ENCODE results near the gene ZFYVE1. TPM values are rescaled to one million over a fixed set of nuclear protein-coding genes. Genes with fewer than 3 reads are reported as not detected.

Gene ZFYVE1
- total and polyA plus RNA-seq, 10 of the 15 experiments (the other 5 are each of a cell fraction or from before 2014, with no cell fraction given) = 1.2 to 13.3 (median 6.4) TPM

DNA sequence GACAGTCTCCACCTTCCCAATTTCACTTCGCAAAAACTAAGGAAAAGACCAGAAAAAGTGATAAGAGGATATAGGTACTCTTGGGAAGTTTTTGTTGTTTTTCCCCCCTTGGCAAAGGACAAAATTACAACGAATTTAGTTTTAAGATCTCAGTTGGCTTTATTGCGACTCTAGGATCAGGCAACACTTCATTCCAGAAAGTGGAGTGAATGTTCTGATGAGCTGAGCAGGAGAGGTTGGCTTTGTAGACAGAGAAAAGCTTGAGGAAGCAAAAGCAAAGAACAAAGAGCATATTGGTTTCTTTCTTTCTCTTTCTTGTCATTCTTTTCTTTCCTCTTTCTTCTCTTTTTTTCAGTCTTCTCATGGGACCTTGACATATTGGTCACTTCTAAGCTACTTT lies 640 bp upstream of the ZFYVE1 start:
- FAIRE-seq = no peak
- RAD21 ChIA-PET (ENCODE audit: unreplicated experiment) = interaction anchor here (0.9 to 2.6 kb wide), 5 partner anchors 14 to 115 kb away, joined by 3 to 14 read pairs (median 4); partner anchors contain the start of gene RBM25
- POLR2A ChIA-PET = interaction anchor here (0.8 to 4.3 kb wide), 7 partner anchors 9 to 108 kb away, joined by 4 to 26 read pairs (median 5); partner anchors contain the start of gene RBM25
- TF ChIP-seq, protein P1, sequence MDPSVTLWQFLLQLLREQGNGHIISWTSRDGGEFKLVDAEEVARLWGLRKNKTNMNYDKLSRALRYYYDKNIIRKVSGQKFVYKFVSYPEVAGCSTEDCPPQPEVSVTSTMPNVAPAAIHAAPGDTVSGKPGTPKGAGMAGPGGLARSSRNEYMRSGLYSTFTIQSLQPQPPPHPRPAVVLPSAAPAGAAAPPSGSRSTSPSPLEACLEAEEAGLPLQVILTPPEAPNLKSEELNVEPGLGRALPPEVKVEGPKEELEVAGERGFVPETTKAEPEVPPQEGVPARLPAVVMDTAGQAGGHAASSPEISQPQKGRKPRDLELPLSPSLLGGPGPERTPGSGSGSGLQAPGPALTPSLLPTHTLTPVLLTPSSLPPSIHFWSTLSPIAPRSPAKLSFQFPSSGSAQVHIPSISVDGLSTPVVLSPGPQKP (IDR thresholded peaks at IDR 0.05; ENCODE audit: low read depth, low read length) = no peak
- no peak for TF ChIP-seq TBL1XR1 (IDR thresholded peaks at IDR 0.05; ENCODE audit: low read depth, low read length)
- TF ChIP-seq, protein P2, sequence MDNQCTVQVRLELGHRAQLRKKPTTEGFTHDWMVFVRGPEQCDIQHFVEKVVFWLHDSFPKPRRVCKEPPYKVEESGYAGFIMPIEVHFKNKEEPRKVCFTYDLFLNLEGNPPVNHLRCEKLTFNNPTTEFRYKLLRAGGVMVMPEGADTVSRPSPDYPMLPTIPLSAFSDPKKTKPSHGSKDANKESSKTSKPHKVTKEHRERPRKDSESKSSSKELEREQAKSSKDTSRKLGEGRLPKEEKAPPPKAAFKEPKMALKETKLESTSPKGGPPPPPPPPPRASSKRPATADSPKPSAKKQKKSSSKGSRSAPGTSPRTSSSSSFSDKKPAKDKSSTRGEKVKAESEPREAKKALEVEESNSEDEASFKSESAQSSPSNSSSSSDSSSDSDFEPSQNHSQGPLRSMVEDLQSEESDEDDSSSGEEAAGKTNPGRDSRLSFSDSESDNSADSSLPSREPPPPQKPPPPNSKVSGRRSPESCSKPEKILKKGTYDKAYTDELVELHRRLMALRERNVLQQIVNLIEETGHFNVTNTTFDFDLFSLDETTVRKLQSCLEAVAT (IDR thresholded peaks at IDR 0.05) = peak; percentile 42
- no peak for TF ChIP-seq HDGF (IDR thresholded peaks at IDR 0.05)
- TF ChIP-seq, protein P3, sequence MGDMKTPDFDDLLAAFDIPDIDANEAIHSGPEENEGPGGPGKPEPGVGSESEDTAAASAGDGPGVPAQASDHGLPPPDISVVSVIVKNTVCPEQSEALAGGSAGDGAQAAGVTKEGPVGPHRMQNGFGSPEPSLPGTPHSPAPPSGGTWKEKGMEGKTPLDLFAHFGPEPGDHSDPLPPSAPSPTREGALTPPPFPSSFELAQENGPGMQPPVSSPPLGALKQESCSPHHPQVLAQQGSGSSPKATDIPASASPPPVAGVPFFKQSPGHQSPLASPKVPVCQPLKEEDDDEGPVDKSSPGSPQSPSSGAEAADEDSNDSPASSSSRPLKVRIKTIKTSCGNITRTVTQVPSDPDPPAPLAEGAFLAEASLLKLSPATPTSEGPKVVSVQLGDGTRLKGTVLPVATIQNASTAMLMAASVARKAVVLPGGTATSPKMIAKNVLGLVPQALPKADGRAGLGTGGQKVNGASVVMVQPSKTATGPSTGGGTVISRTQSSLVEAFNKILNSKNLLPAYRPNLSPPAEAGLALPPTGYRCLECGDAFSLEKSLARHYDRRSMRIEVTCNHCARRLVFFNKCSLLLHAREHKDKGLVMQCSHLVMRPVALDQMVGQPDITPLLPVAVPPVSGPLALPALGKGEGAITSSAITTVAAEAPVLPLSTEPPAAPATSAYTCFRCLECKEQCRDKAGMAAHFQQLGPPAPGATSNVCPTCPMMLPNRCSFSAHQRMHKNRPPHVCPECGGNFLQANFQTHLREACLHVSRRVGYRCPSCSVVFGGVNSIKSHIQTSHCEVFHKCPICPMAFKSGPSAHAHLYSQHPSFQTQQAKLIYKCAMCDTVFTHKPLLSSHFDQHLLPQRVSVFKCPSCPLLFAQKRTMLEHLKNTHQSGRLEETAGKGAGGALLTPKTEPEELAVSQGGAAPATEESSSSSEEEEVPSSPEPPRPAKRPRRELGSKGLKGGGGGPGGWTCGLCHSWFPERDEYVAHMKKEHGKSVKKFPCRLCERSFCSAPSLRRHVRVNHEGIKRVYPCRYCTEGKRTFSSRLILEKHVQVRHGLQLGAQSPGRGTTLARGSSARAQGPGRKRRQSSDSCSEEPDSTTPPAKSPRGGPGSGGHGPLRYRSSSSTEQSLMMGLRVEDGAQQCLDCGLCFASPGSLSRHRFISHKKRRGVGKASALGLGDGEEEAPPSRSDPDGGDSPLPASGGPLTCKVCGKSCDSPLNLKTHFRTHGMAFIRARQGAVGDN (IDR thresholded peaks at IDR 0.05) = 0 out of 2 replicates have a peak, but pooled peaks have one; percentile 6
- no peak for TF ChIP-seq DPF2 (IDR thresholded peaks at IDR 0.05)
- TF ChIP-seq CHD2 (IDR thresholded peaks at IDR 0.05; ENCODE audit: borderline replicate concordance, low read depth, low read length) = no peak
- no peak for TF ChIP-seq HCFC1 (IDR thresholded peaks at IDR 0.05; ENCODE audit: low read length)
- TF ChIP-seq MXI1 (IDR thresholded peaks at IDR 0.05; ENCODE audit: low read depth, low read length) = no peak
- TF ChIP-seq NR2F1 (conservative IDR thresholded peaks at IDR 0.05) = no peak
- TF ChIP-seq ZNF622 (IDR thresholded peaks at IDR 0.05) = no peak
- no peak for TF ChIP-seq RCOR1 (conservative IDR thresholded peaks at IDR 0.05; ENCODE audit: low read depth, low read length)
- TF ChIP-seq, protein P4, sequence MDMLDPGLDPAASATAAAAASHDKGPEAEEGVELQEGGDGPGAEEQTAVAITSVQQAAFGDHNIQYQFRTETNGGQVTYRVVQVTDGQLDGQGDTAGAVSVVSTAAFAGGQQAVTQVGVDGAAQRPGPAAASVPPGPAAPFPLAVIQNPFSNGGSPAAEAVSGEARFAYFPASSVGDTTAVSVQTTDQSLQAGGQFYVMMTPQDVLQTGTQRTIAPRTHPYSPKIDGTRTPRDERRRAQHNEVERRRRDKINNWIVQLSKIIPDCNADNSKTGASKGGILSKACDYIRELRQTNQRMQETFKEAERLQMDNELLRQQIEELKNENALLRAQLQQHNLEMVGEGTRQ (IDR thresholded peaks at IDR 0.05; ENCODE audit: borderline replicate concordance, low read depth, low read length) = no peak
- no peak for TF ChIP-seq IKZF1 (conservative IDR thresholded peaks at IDR 0.05)
- no peak for TF ChIP-seq BHLHE40 (IDR thresholded peaks at IDR 0.05; ENCODE audit: borderline replicate concordance in 1 of 2, low read depth in 2 of 2, low read length in 1 of 2)
- no peak for TF ChIP-seq JUNB (IDR thresholded peaks at IDR 0.05)
- TF ChIP-seq RAD21 (IDR thresholded peaks at IDR 0.05; ENCODE audit: insufficient read depth, low read depth, low read length) = no peak
- no peak for TF ChIP-seq MYB (IDR thresholded peaks at IDR 0.05; ENCODE audit: borderline replicate concordance, low read depth, low read length)

More for the DNA sequence above, 640 bp upstream of the ZFYVE1 start:
- H3K4me1 ChIP-seq (ENCODE audit: control insufficient read depth, insufficient read depth, low read length) = no peaks in the 10 kb centered on the region
- no peaks in the 10 kb centered on the region for H4K20me1 ChIP-seq (ENCODE audit: control insufficient read depth, insufficient read depth)
- no peaks in the 10 kb centered on the region for H3K27me3 ChIP-seq (replicated peaks in 1 of 2; ENCODE audit: control insufficient read depth in 2 of 2, insufficient read depth in 2 of 2, low read length in 1 of 2)
- in situ Hi-C loops (cut with MboI) = no loop called here
- no peaks in the 10 kb centered on the region for H3K9me3 ChIP-seq (replicated peaks; ENCODE audit: control insufficient read depth, insufficient read depth, low read length)
- H3K27ac ChIP-seq (ENCODE audit: control insufficient read depth, insufficient read depth) = no peak overlapping the region
- H3K4me3 ChIP-seq = peak overlapping the region; percentile 94
- DNase-seq (ENCODE audit: low read depth, low spot score) (no peak), ATAC-seq (no peak)
- WGBS (ENCODE audit: insufficient coverage, insufficient replicate concordance, low lambda C conversion rate, missing lambda C conversion rate) = 48% methylated on average over 3 of the region's 3 CpGs
- BruUV-seq (replicated peaks) = no TSS peak
- peaks cover 0 to 2% of the 10 kb centered on the region in 2 experiments; a peak in 1 of 4 replicates for H3K36me3 ChIP-seq (ENCODE audit: control insufficient read depth in 2 of 2, insufficient read depth in 2 of 2, low read length in 1 of 2)
- peak overlapping the region; percentile 80 for H2AFZ ChIP-seq (ENCODE audit: control insufficient read depth, low read depth, low read length)
- peak overlapping the region; percentile 69 for H3K4me2 ChIP-seq (ENCODE audit: control insufficient read depth, insufficient read depth)
- ChIA-PET CTCF (interaction anchor here (0.9 to 1.7 kb wide), 3 partner anchors 13 to 79 kb away, joined by 3 to 9 read pairs (median 4); no protein-coding TSS in a partner anchor), SMC1A (ENCODE audit: uncharacterized antibody, unreplicated experiment) (interaction anchor here (1.0 to 3.8 kb wide), 7 partner anchors 10 to 262 kb away, joined by 3 to 23 read pairs (median 5); partner anchors contain the start of gene RBM25)
- no peak overlapping the region for H3K9ac ChIP-seq (ENCODE audit: control insufficient read depth, insufficient read depth, low read length)
- H3K79me2 ChIP-seq (ENCODE audit: control insufficient read depth, insufficient read depth, low read length) = peaks cover 12% of the 10 kb centered on the region
- intact Hi-C loops (cut with micrococcal nuclease; ENCODE audit: unreplicated experiment) = loop anchor here (1.0 kb wide), 1 partner anchor 31 kb away; the partner anchor contains the start of gene RBM25

All from GM12878 (cell line).